Mesendoderm (in vitro differentiated cells): ENCODE measurements around the gene CSHL1.
"Not testable (repeated sequence)": the region's sequence is repeated elsewhere in the genome, so short reads cannot be mapped to it uniquely, and the experiment has no call there.

Experiments
- DNase-seq: peaks from one replicate; pipeline ENCODE4 v3.0.0; 2013
- H2AK5ac ChIP-seq: 2 replicates; pipeline ENCODE4 v1.6.1; 2013; ENCODE audit warnings: low read length, inconsistent platforms
- H2BK120ac ChIP-seq: 2 replicates; pipeline ENCODE4 v1.6.1; 2013; ENCODE audit warnings: low read depth, mild to moderate bottlenecking, low read length, moderate library complexity, mixed read lengths
- H2BK15ac ChIP-seq: replicated peaks from 2 replicates; pipeline ENCODE4 v1.6.1; 2013; ENCODE audit warnings: low read depth, mild to moderate bottlenecking, moderate library complexity
- H2BK5ac ChIP-seq: 2 replicates; pipeline ENCODE4 v1.6.1; 2013; ENCODE audit warnings: low read length, inconsistent platforms
- H3K18ac ChIP-seq: 2 replicates; pipeline ENCODE4 v1.6.1; 2013; ENCODE audit warnings: mild to moderate bottlenecking, low read length, mixed read lengths
- H3K23ac ChIP-seq: one replicate; pipeline ENCODE4 v1.6.1; 2013; ENCODE audit warnings: low read length
- H3K27ac ChIP-seq: 2 replicates; pipeline ENCODE4 v1.5.1; 2013; ENCODE audit warnings: low read depth, mild to moderate bottlenecking, inconsistent platforms, low read length, moderate library complexity
- H3K27me3 ChIP-seq: 2 replicates; pipeline ENCODE4 v1.6.1; 2013; ENCODE audit warnings: low read length, control low read depth, mild to moderate bottlenecking, inconsistent platforms; ENCODE audit not compliant: insufficient read depth, poor library complexity
- H3K36me3 ChIP-seq: 2 replicates; pipeline ENCODE4 v1.6.1; 2013; ENCODE audit warnings: low read length, inconsistent platforms; ENCODE audit not compliant: control insufficient read depth, insufficient read depth
- H3K4ac ChIP-seq: one replicate; pipeline ENCODE4 v1.6.1; 2013; ENCODE audit warnings: low read depth, mild to moderate bottlenecking, low read length, moderate library complexity
- H3K4me1 ChIP-seq: 2 replicates; pipeline ENCODE4 v1.6.1; 2013; ENCODE audit warnings: low read depth, low read length, inconsistent platforms; ENCODE audit not compliant: control insufficient read depth
- H3K4me2 ChIP-seq: 2 replicates; pipeline ENCODE4 v1.6.1; 2013; ENCODE audit warnings: low read length
- H3K4me3 ChIP-seq: 2 replicates; pipeline ENCODE4 v1.5.1; 2013; ENCODE audit warnings: mild to moderate bottlenecking, low read length
- H3K56ac ChIP-seq: one replicate; pipeline ENCODE4 v1.6.1; 2013; ENCODE audit warnings: low read length
- H3K79me1 ChIP-seq: 2 replicates; pipeline ENCODE4 v1.6.1; 2013; ENCODE audit warnings: low read length, inconsistent platforms
- H3K79me2 ChIP-seq: 2 replicates; pipeline ENCODE4 v1.6.1; 2013; ENCODE audit warnings: mild to moderate bottlenecking, low read length; ENCODE audit not compliant: control insufficient read depth, insufficient read depth
- H3K9ac ChIP-seq: 2 replicates; pipeline ENCODE4 v1.6.1; 2013; ENCODE audit warnings: low read length, inconsistent platforms
- H4K5ac ChIP-seq: one replicate; pipeline ENCODE4 v1.6.1; 2013; ENCODE audit warnings: low read length
- H4K8ac ChIP-seq: one replicate; pipeline ENCODE4 v1.6.1; 2013; ENCODE audit warnings: low read depth, mild to moderate bottlenecking, control low read depth, low read length, moderate library complexity
- WGBS: extraction: QIAGEN DNeasy Blood & Tissue Kit; methylation state at CpG from one replicate; pipeline ENCODE4 v1.1.7; 2013; ENCODE audit warnings: low lambda C conversion rate, missing lambda C conversion rate; ENCODE audit not compliant: insufficient coverage; ENCODE audit errors: extremely low coverage; 5-methylcytosine and 5-hydroxymethylcytosine counted together

The CSHL1 gene

GRCh38 chr17:63873577-63873976 lies 37.5 kb downstream of the CSHL1 start, which contains the start of gene CSH2:
TSS of gene CSH2 (minus strand) at chr17:63873677. CDS start at chr17:63873614, 63 bp downstream.
- WGBS: no CpG with 5 or more reads among the region's 7 CpGs
- not testable (repeated sequence) for H2BK15ac ChIP-seq, H2BK5ac ChIP-seq

DNA sequence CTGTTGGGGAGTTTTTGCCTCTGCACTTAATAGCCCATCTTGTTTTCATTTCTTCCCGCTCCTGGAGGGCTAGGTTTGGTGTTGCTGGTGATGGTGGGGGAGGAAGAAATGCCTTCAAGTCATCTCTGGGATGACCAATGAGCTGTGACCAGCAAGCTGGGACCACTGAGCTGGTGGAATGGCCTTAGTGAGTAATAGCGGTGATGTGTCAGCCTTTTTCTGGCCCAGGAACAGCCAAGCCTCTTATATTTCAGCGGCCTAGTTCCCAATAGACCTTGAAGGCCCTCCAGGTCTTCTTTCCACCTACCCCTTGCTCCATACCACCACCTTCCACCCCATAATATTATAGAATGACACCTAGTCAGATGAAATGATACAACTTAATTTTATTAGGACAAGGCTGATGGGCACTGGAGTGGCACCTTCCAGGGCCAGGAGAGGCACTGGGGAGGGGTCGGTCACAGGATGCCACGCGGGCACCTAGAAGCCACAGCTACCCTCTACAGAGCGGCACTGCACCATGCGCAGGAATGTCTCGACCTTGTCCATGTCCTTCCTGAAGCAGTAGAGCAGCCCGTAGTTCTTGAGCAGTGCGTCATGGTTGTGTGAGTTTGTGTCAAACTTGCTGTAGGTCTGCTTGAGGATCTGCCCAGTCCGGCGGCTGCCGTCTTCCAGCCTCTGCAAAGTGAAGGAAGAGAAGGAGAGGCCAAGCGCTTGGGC lies 39.3 kb downstream of the CSHL1 start:
- H3K27ac ChIP-seq, H4K5ac ChIP-seq, H3K36me3 ChIP-seq, H3K23ac ChIP-seq, H3K56ac ChIP-seq, H2BK120ac ChIP-seq, H3K4me3 ChIP-seq, H3K9ac ChIP-seq, H2BK5ac ChIP-seq, H3K4me2 ChIP-seq, H3K4me1 ChIP-seq, H3K79me1 ChIP-seq, H2BK15ac ChIP-seq, DNase-seq, H3K4ac ChIP-seq, H3K27me3 ChIP-seq, H4K8ac ChIP-seq, H3K18ac ChIP-seq, H2AK5ac ChIP-seq, H3K79me2 ChIP-seq: not testable (repeated sequence)
- no CpG with 5 or more reads among the region's 15 CpGs for WGBS

More at GRCh38 chr17:63873577-63873976, 37.5 kb downstream of the CSHL1 start, which contains the start of gene CSH2:
- H3K4ac ChIP-seq, H3K79me1 ChIP-seq, H4K8ac ChIP-seq, H2AK5ac ChIP-seq, H3K4me1 ChIP-seq, H2BK120ac ChIP-seq, H3K4me2 ChIP-seq, H3K27ac ChIP-seq, H4K5ac ChIP-seq, H3K9ac ChIP-seq, H3K79me2 ChIP-seq, H3K27me3 ChIP-seq, H3K23ac ChIP-seq, H3K56ac ChIP-seq, H3K4me3 ChIP-seq, H3K18ac ChIP-seq, H3K36me3 ChIP-seq, DNase-seq: not testable (repeated sequence)

GRCh38 chr17:63870292-63870665 lies 40.8 kb downstream of the CSHL1 start:
- H3K27me3 ChIP-seq, H2BK5ac ChIP-seq, H3K27ac ChIP-seq, H3K56ac ChIP-seq, H3K4ac ChIP-seq, H2BK15ac ChIP-seq, H3K79me1 ChIP-seq, H2BK120ac ChIP-seq, H3K36me3 ChIP-seq, H4K5ac ChIP-seq, H4K8ac ChIP-seq, H3K23ac ChIP-seq, H3K18ac ChIP-seq, H3K79me2 ChIP-seq, DNase-seq, H3K4me3 ChIP-seq, H2AK5ac ChIP-seq, H3K4me2 ChIP-seq, H3K9ac ChIP-seq, H3K4me1 ChIP-seq: not testable (repeated sequence)
- no CpG with 5 or more reads among the region's 4 CpGs for WGBS

- H2AK5ac ChIP-seq, H2BK120ac ChIP-seq, H3K23ac ChIP-seq, H3K56ac ChIP-seq, H4K5ac ChIP-seq, H4K8ac ChIP-seq, H2BK15ac ChIP-seq, H3K9ac ChIP-seq, H3K4me3 ChIP-seq, H3K4me1 ChIP-seq, H3K79me1 ChIP-seq, H3K18ac ChIP-seq, H3K79me2 ChIP-seq, H3K27me3 ChIP-seq, H3K4ac ChIP-seq, H3K36me3 ChIP-seq, H3K27ac ChIP-seq, H2BK5ac ChIP-seq, H3K4me2 ChIP-seq: not testable (repeated sequence)
- no CpG with 5 or more reads among the region's 9 CpGs for WGBS
- DNase-seq: peak; percentile 76
These were observed 41.4 kb downstream of the CSHL1 start for GRCh38 chr17:63869491-63870291.

DNA sequence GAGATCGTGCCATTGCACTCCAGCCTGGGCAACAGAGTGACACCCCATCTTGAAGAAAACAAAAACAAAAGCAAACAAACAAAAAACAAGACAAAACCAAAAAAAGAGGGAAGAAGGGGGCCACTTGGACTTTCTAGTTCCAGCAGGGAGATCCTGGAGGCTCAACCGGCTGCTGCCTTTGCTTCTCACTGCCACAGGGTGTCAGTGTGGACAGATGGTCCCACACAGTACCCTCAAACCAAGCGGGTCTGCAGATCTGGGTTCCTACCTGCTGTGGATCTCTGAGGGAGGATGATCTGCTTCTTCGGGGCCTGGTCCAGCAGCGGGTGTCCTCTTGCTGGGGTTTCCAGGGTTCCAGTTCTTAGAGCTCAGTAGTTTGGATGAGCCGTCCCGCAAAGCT lies 44.4 kb downstream of the CSHL1 start:
- H3K36me3 ChIP-seq, H3K4me3 ChIP-seq, H3K18ac ChIP-seq, H4K5ac ChIP-seq, H3K9ac ChIP-seq, H2BK120ac ChIP-seq, H3K4me1 ChIP-seq, H3K4ac ChIP-seq, H3K27ac ChIP-seq, H3K56ac ChIP-seq, H4K8ac ChIP-seq, H3K79me2 ChIP-seq, H3K79me1 ChIP-seq, H2AK5ac ChIP-seq, H3K27me3 ChIP-seq, H2BK15ac ChIP-seq, H3K4me2 ChIP-seq, H3K23ac ChIP-seq, H2BK5ac ChIP-seq: not testable (repeated sequence)
- no CpG with 5 or more reads among the region's 7 CpGs for WGBS
- peak; percentile 26 for DNase-seq
